ENCODE results near the gene CDADC1. TPM values are rescaled to one million over a fixed set of nuclear protein-coding genes. Genes with fewer than 3 reads are reported as not detected.

The CDADC1 gene
- polyA plus RNA-seq, 3 donors, result 3.5 to 6.4 (median 5.2) TPM

DNA sequence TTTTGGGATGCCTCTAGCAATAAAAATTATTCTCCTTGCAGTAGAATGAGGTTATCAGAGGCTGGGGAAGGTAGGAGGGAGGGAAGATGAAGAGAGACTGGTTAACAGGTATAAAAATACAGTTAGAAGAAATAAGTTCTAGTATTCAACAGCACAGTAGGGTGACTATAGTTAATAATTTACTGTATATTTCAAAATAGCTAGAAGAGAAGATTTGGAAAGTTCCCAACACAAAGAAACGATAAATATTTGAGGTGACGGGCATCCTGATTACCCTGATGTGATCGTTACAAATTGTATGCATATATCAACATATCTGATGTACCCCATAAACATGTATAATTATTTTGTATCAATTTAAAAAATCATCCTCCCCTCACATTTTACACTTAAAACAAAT lies 93.8 kb downstream of the CDADC1 start:
- TF ChIP-seq, protein P1, sequence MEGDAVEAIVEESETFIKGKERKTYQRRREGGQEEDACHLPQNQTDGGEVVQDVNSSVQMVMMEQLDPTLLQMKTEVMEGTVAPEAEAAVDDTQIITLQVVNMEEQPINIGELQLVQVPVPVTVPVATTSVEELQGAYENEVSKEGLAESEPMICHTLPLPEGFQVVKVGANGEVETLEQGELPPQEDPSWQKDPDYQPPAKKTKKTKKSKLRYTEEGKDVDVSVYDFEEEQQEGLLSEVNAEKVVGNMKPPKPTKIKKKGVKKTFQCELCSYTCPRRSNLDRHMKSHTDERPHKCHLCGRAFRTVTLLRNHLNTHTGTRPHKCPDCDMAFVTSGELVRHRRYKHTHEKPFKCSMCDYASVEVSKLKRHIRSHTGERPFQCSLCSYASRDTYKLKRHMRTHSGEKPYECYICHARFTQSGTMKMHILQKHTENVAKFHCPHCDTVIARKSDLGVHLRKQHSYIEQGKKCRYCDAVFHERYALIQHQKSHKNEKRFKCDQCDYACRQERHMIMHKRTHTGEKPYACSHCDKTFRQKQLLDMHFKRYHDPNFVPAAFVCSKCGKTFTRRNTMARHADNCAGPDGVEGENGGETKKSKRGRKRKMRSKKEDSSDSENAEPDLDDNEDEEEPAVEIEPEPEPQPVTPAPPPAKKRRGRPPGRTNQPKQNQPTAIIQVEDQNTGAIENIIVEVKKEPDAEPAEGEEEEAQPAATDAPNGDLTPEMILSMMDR (IDR thresholded peaks at IDR 0.05), result no peak
- Histone ChIP-seq H3K4me1 (ENCODE audit: control insufficient read depth in 1 of 2, insufficient read depth in 2 of 2, low read length in 2 of 2) (no peaks in the 10 kb centered on the region), H4K20me1 (ENCODE audit: insufficient read depth, low read length) (no peaks in the 10 kb centered on the region), H3K27me3 (ENCODE audit: control insufficient read depth in 2 of 2, insufficient read depth in 2 of 2, low read length in 2 of 2) (no peaks in the 10 kb centered on the region), H3K9me3 (replicated peaks in 1 of 2; ENCODE audit: control insufficient read depth in 1 of 2, insufficient read depth in 1 of 2, low read length in 2 of 2) (no peaks in the 10 kb centered on the region), H3K79me2 (ENCODE audit: insufficient read depth, low read length) (no peaks in the 10 kb centered on the region), H3K36me3 (replicated peaks in 1 of 2; ENCODE audit: control insufficient read depth in 1 of 2, insufficient read depth in 2 of 2, low read length in 2 of 2) (no peaks in the 10 kb centered on the region), H3K4me3 (replicated peaks in 1 of 3; ENCODE audit: low read depth in 2 of 3, low read length in 3 of 3) (no peak overlapping the region), H3K27ac (ENCODE audit: low read depth in 1 of 2, low read length in 2 of 2) (no peak overlapping the region), H3K4me2 (replicated peaks; ENCODE audit: extremely low read depth, low read length, poor library complexity, severe bottlenecking) (no peak overlapping the region), H2AFZ (ENCODE audit: insufficient read depth, low read depth, low read length, poor library complexity, severe bottlenecking) (no peak overlapping the region), H3K9ac (ENCODE audit: insufficient read depth, low read length, poor library complexity, severe bottlenecking) (no peak overlapping the region)
- H3K27ac Mint-ChIP-seq, result no peak overlapping the region
- intact Hi-C loops (cut with micrococcal nuclease), result no loop called here
- H3K4me3 Mint-ChIP-seq, result no peak overlapping the region
- no peak for DNase-seq
- H3K27me3 Mint-ChIP-seq (ENCODE audit: low read depth in 3 of 3), result peaks cover 0 to 3% (median 0%) of the 10 kb centered on the region in 3 donors
- no CpG with 5 or more reads among the region's 3 CpGs for WGBS (ENCODE audit: insufficient coverage)
- H3K9me3 Mint-ChIP-seq, result peaks cover 0 to 2% (median 0%) of the 10 kb centered on the region in 7 donors
- no peaks in the 10 kb centered on the region for H3K4me1 Mint-ChIP-seq
- peaks cover 3 to 4% of the 10 kb centered on the region in 2 donors for H3K36me3 Mint-ChIP-seq

DNA sequence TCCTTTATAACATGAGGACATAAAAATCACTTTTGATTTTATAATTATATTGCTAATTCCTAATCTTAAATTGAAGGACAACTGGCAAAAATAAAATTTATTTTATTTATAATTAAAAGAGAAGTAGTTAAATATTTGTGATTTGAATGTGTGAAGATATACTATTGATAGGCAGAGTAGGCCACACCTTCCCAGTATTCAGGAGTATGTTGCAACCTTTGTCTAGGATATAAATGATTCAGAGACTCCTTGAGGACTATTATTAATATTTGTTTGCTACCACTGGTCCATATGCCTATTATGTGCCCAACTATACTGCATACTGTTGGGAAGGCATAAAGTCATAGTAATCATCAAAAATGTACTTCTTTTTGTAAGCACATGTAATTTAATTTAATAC lies 94.2 kb downstream of the CDADC1 start:
- Histone ChIP-seq H2AFZ (ENCODE audit: insufficient read depth, low read depth, low read length, poor library complexity, severe bottlenecking) (no peak overlapping the region), H3K4me2 (replicated peaks; ENCODE audit: extremely low read depth, low read length, poor library complexity, severe bottlenecking) (no peak overlapping the region), H3K36me3 (replicated peaks in 1 of 2; ENCODE audit: control insufficient read depth in 1 of 2, insufficient read depth in 2 of 2, low read length in 2 of 2) (no peaks in the 10 kb centered on the region), H3K79me2 (ENCODE audit: insufficient read depth, low read length) (no peaks in the 10 kb centered on the region), H3K4me3 (replicated peaks in 1 of 3; ENCODE audit: low read depth in 2 of 3, low read length in 3 of 3) (no peak overlapping the region), H3K9ac (ENCODE audit: insufficient read depth, low read length, poor library complexity, severe bottlenecking) (no peak overlapping the region), H3K4me1 (ENCODE audit: control insufficient read depth in 1 of 2, insufficient read depth in 2 of 2, low read length in 2 of 2) (no peaks in the 10 kb centered on the region), H3K27me3 (ENCODE audit: control insufficient read depth in 2 of 2, insufficient read depth in 2 of 2, low read length in 2 of 2) (no peaks in the 10 kb centered on the region), H3K27ac (ENCODE audit: low read depth in 1 of 2, low read length in 2 of 2) (no peak overlapping the region), H3K9me3 (replicated peaks in 1 of 2; ENCODE audit: control insufficient read depth in 1 of 2, insufficient read depth in 1 of 2, low read length in 2 of 2) (no peaks in the 10 kb centered on the region), H4K20me1 (ENCODE audit: insufficient read depth, low read length) (no peaks in the 10 kb centered on the region)
- Mint-ChIP-seq H3K4me3 (no peak overlapping the region), H3K9me3 (peaks cover 0 to 2% (median 0%) of the 10 kb centered on the region in 7 donors), H3K27ac (no peak overlapping the region), H3K27me3 (ENCODE audit: low read depth in 3 of 3) (peaks cover 0 to 3% (median 0%) of the 10 kb centered on the region in 3 donors), H3K36me3 (peaks cover 3 to 4% of the 10 kb centered on the region in 2 donors), H3K4me1 (no peaks in the 10 kb centered on the region)
- intact Hi-C loops (cut with micrococcal nuclease), result no loop called here
- DNase-seq, result no peak
- TF ChIP-seq, protein P1 (IDR thresholded peaks at IDR 0.05), result no peak
